ENCODE data around the gene ADAD2. TPM values are rescaled to one million over a fixed set of nuclear protein-coding genes. Genes with fewer than 3 reads are reported as not detected.

Gene ADAD2
- total and polyA plus RNA-seq, 4 donors: 0.14 to 0.44 (median 0.33) TPM; not detected in 1

- DNase-seq (ENCODE audit: low spot score): no peak
- Histone ChIP-seq H3K36me3 (ENCODE audit: control insufficient read depth in 4 of 4, insufficient read depth in 3 of 4, low read depth in 1 of 4, low read length in 3 of 4) (peaks cover 9 to 48% (median 14%) of the 10 kb centered on the region in 4 donors), H3K27me3 (ENCODE audit: control insufficient read depth in 4 of 4, insufficient read depth in 4 of 4, low read length in 3 of 4) (no peaks in the 10 kb centered on the region), H3K4me3 (ENCODE audit: low read depth in 1 of 3, low read length in 3 of 3) (no peak overlapping the region), H3K4me1 (ENCODE audit: control insufficient read depth in 4 of 4, insufficient read depth in 4 of 4, low read length in 3 of 4) (peaks cover 0 to 21% (median 13%) of the 10 kb centered on the region in 4 donors), H3K27ac (ENCODE audit: low read depth in 1 of 2, low read length in 2 of 2) (no peak overlapping the region), H3K9ac (ENCODE audit: low read depth in 1 of 2, low read length in 2 of 2) (no peak overlapping the region), H3K9me3 (ENCODE audit: control insufficient read depth in 4 of 4, low read length in 3 of 4) (no peaks in the 10 kb centered on the region)
- TF ChIP-seq, protein P1, sequence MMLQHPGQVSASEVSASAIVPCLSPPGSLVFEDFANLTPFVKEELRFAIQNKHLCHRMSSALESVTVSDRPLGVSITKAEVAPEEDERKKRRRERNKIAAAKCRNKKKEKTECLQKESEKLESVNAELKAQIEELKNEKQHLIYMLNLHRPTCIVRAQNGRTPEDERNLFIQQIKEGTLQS (IDR thresholded peaks at IDR 0.05): no peak
- TF ChIP-seq JUND (IDR thresholded peaks at IDR 0.05): no peak
- TF ChIP-seq GABPA (IDR thresholded peaks at IDR 0.05 in 1 of 2, conservative IDR thresholded peaks at IDR 0.05 in 1 of 2): no peak
- TF ChIP-seq HNF4G (IDR thresholded peaks at IDR 0.05): no peak
- no peak for TF ChIP-seq FOXA1 (IDR thresholded peaks at IDR 0.05)
- TF ChIP-seq RXRA (IDR thresholded peaks at IDR 0.05): no peak
- no peak for TF ChIP-seq RAD21 (IDR thresholded peaks at IDR 0.05)
- no peak for TF ChIP-seq FOXA2 (IDR thresholded peaks at IDR 0.05)
- TF ChIP-seq NR2F2 (IDR thresholded peaks at IDR 0.05): no peak
- no peak for TF ChIP-seq ZBTB33 (IDR thresholded peaks at IDR 0.05)
- TF ChIP-seq EGR1 (IDR thresholded peaks at IDR 0.05; ENCODE audit: low read depth in 2 of 2): no peak
- TF ChIP-seq SP1 (IDR thresholded peaks at IDR 0.05): no peak
- no peak for TF ChIP-seq MAX (IDR thresholded peaks at IDR 0.05)
- TF ChIP-seq, protein P2, sequence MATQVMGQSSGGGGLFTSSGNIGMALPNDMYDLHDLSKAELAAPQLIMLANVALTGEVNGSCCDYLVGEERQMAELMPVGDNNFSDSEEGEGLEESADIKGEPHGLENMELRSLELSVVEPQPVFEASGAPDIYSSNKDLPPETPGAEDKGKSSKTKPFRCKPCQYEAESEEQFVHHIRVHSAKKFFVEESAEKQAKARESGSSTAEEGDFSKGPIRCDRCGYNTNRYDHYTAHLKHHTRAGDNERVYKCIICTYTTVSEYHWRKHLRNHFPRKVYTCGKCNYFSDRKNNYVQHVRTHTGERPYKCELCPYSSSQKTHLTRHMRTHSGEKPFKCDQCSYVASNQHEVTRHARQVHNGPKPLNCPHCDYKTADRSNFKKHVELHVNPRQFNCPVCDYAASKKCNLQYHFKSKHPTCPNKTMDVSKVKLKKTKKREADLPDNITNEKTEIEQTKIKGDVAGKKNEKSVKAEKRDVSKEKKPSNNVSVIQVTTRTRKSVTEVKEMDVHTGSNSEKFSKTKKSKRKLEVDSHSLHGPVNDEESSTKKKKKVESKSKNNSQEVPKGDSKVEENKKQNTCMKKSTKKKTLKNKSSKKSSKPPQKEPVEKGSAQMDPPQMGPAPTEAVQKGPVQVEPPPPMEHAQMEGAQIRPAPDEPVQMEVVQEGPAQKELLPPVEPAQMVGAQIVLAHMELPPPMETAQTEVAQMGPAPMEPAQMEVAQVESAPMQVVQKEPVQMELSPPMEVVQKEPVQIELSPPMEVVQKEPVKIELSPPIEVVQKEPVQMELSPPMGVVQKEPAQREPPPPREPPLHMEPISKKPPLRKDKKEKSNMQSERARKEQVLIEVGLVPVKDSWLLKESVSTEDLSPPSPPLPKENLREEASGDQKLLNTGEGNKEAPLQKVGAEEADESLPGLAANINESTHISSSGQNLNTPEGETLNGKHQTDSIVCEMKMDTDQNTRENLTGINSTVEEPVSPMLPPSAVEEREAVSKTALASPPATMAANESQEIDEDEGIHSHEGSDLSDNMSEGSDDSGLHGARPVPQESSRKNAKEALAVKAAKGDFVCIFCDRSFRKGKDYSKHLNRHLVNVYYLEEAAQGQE (IDR thresholded peaks at IDR 0.05): no peak
- TF ChIP-seq YY1 (IDR thresholded peaks at IDR 0.05): no peak
- TF ChIP-seq HNF4A (conservative IDR thresholded peaks at IDR 0.05): no peak
- TF ChIP-seq, protein P3, sequence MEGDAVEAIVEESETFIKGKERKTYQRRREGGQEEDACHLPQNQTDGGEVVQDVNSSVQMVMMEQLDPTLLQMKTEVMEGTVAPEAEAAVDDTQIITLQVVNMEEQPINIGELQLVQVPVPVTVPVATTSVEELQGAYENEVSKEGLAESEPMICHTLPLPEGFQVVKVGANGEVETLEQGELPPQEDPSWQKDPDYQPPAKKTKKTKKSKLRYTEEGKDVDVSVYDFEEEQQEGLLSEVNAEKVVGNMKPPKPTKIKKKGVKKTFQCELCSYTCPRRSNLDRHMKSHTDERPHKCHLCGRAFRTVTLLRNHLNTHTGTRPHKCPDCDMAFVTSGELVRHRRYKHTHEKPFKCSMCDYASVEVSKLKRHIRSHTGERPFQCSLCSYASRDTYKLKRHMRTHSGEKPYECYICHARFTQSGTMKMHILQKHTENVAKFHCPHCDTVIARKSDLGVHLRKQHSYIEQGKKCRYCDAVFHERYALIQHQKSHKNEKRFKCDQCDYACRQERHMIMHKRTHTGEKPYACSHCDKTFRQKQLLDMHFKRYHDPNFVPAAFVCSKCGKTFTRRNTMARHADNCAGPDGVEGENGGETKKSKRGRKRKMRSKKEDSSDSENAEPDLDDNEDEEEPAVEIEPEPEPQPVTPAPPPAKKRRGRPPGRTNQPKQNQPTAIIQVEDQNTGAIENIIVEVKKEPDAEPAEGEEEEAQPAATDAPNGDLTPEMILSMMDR (IDR thresholded peaks at IDR 0.05; ENCODE audit: low read depth, low read length, missing input control): no peak
- 92% methylated on average over 15 of the region's 15 CpGs for WGBS
Observed at GRCh38 chr16:84178146-84178765, 12.7 kb upstream of the ADAD2 start.

All from liver (tissue), 9 donors.